ENCODE measurements around the gene PIP5K1B.
"Not testable (repeated sequence)": the region's sequence is repeated elsewhere in the genome, so short reads cannot be mapped to it uniquely, and the experiment has no call there.

Gene PIP5K1B

DNA sequence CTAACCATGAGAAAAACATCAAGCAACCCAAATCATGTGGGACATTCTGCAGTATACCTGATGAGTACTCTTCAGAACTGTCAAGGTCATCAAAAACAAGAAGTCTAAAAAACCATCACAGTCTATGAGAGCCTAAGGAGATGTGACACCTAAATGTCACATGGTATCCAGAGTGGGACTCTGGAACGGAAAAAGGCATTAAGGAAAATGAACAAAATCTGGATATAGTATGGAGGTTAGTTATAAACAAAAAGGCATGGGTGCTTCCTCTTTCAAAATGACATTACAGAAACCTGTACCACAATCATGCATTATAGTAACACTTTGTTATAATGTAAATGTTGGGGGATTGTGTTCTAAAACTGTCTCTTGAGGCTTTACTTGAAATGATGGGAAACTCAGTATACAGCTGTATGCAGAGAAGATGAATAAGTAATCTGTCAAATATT lies 261.5 kb downstream of the PIP5K1B start:
- no peak for DNase-seq

DNA sequence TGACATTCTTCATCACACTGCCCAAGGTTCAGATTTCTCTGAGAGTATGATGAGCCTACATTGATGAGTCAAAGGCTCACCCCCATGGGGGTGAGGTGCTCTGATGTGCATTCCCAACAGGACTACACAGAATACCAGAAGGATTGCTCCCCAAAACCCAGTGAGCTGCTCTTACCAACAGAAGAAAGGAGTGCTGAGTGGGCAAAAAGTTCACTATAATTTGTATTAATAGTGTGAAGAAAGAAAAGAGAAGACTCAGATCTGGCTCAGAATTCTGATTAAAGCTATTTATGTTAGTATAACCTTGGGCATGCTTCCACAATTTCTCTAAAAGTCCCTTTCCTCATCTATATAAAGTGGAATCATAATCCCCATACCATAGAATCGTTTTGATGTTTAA lies 262.8 kb downstream of the PIP5K1B start:
- no peak for DNase-seq

DNA sequence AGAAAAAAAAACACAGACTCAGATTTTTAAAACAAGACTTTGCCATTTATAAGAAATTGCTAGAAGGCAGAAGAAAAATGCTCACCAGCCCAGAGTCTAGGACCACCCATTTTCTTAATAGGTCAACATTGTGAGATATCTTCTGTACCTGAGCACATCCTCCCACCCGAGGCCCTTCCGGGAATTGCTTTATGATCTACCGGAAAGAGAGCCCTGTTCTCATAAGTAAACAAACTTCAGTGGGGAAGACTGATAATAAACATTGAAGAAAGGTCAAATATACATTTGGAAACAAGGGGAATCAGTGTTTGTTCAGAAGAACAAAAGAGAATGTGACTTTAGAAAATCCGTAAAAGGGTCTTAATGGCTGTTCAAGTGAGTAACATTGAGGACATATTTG lies 264.5 kb downstream of the PIP5K1B start:
- DNase-seq: no peak

GRCh38 chr9:68970151-68970550 lies 265.1 kb downstream of the PIP5K1B start:
- DNase-seq: no peak

DNA sequence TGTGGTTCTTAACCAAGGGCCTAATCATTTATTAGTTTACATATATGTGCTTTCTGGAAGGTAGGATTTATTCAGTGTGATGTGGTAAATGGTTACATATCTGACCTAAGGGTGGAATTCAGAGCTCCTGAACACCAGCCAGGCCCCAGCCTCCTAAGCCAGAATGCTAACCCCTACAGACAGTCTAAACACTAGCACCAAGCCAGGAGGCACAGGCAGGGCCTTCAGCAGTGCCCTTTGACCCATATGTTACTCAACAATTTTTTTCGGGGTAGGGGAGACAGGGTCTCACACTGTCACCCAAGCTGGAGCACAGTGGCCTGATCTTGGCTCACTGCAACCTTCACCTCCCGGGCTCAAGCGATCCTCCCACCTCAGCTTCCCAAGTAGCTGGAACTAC lies 268.6 kb downstream of the PIP5K1B start:
- DNase-seq: no peak

GRCh38 chr9:68974431-68974830 lies 269.4 kb downstream of the PIP5K1B start:
- DNase-seq: no peak

GRCh38 chr9:68974901-68975300 lies 269.9 kb downstream of the PIP5K1B start:
- no peak for DNase-seq

DNA sequence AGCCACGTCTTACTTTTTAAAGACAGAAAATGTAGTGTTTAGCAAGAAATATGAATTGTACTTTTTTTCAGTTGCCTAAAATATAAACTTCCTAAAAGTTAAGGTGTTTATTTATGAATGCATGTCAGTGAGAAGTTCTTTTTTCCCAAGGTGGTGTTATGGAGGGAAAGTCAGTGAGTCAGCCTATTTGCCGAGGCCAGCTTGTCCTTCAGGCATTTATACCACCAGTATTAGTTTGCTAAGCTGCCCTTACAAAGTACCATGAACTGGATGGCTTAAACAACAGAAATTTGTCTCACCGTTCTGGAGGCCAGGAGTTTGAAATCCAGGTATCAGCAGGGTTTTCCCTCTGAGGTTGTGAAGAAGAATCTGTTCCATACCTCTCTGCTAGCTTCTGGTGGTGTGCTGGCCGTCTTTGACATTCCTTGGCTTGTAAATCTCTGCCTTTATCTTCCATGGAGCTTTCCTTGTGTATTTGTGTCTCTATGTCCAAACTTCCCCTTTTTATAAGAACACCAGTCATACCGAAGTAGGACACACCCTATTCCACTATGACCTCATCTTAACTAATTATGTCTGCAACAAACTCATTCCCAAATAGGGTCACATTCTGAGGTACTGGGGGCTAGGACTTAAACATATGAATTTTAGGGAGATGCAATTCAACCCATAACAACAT lies 270.5 kb downstream of the PIP5K1B start:
- no peak for DNase-seq

- peak; percentile 33 for DNase-seq
These were observed 273.0 kb downstream of the PIP5K1B start for GRCh38 chr9:68978066-68978465.

- DNase-seq: no peak
These were observed 273.5 kb downstream of the PIP5K1B start for GRCh38 chr9:68978501-68978900.

GRCh38 chr9:68979538-68980314 lies 274.7 kb downstream of the PIP5K1B start:
- no peak for DNase-seq

DNA sequence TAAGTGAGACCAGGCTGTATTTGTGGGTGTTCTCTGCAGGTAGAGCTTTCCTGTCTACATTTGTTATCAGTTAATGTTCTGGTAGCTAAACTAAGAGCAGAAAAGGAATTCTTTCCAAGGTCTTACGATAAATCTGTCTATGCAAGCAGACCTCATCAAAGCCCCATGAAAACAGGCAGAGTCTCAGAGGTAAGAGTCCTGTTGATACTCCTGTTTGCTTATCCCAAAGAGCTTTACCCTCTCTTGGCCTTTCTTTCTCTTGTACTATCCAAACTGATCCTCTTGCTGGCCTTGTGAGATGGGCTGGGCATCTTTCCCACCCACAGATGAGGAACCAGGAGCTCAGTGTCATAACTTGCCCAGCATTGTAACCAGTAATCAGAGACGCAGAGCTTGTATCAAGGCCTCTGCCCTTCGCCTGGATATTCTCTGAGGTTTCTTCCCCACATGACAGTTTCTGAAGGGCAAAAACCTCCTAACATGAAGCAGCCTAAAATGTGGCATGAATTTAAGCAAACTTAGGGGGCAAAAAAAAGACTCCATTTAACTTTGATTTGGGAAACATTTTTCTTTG lies 275.4 kb downstream of the PIP5K1B start:
- no peak for DNase-seq

DNA sequence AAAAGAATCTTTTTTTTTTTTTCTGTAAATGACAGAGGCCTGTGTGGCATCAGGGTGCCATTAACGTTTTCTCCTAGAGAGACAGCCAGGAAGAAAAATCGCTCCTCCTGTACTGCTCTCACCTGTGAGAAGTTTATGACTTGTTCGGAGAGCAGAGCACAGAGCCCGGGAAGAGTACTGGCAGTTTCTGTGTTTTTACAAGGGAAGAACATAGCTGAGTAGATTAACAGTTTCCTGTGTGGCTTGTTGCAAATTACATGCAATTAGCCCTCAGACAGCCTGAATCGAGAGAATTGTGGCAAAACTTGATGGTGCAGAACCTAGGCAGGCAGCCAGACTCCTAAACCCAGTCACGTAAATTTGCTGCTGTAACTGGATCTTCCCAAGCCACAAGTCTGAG lies 276.7 kb downstream of the PIP5K1B start:
- DNase-seq: no peak

- DNase-seq: no peak
These were observed 278.0 kb downstream of the PIP5K1B start for GRCh38 chr9:68983008-68983411.

DNA sequence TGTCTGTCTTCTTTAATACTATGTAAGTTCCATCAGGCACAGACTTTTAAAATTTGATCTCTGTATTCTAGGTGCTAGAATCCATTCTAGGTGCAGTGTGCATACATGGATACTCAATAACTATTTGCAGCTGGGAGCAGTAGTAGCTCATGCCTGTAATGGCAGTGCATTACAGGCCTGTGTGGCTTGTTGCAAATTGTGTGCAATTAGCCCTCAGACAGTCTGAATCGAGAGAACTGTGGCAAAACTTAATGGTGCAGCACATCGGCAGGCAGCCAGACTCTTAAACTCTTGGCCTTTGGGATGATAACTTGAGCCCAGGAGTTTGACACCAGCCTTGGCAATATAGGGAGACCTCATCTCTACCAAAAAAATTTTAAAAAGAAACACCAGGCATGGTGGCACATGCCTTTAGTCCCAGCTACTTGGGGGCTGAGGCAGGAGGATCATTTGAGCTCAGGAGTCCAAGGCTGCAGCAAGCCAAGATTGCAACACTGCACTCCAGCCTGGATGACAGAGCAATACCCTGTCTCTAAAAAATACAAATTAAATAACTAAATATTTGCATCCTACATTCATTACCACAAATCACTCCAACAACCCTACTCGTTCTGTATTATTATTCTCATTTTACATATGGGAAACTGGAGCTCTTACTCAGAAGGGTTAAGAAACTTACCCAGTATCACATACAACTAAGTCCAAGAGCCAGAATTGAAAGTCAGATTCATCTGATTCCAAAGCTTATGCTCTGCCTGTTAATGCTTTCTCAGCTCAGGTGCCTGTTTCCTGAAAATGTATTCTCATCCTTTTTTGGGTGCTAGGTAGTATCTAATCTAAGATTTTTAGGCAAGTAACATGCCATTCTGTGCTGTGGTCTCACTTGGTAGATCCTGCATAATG lies 278.7 kb downstream of the PIP5K1B start:
- no peak for DNase-seq

- DNase-seq: not testable (repeated sequence)
These were observed 281.9 kb downstream of the PIP5K1B start for GRCh38 chr9:68986949-68987348.

DNA sequence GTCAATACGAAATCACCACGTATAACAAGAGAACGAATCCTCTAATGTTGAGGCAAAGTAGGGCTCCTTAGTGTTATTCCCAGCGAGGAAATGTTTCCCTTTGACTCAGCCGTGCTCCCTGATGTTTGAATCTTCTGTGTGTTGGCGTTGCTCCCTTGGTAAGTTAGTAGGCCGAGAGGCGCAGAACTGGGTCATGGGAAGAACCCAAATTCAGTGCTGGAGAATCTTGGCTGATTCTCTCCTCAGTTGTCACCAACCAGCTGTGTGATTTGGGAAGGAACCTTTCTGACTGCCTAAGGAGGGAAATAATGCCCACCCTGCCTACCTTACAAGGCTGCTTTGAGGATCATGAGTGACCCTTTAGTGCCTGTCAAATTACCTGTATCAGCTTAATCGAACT lies 286.4 kb downstream of the PIP5K1B start:
- DNase-seq: no peak

DNA sequence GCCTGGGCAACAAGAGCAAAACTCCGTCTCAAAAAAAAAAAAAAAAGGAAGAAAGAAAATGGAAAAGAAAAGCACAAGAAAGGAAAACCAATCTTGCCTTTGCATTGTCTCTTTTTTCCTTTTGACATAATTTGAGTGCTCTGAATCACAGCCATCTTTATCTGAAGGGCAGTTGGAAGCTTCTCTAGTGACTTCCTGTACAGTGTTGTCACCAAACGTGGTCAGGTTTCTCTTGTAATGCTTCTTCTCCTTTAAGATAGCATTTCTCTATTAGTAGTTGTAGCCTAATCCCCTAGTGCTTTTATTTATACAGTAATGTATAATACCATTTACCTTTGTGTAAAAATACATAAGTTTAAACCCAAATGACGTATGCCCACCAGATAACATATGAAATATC lies 290.7 kb downstream of the PIP5K1B start:
- no peak for DNase-seq

DNA sequence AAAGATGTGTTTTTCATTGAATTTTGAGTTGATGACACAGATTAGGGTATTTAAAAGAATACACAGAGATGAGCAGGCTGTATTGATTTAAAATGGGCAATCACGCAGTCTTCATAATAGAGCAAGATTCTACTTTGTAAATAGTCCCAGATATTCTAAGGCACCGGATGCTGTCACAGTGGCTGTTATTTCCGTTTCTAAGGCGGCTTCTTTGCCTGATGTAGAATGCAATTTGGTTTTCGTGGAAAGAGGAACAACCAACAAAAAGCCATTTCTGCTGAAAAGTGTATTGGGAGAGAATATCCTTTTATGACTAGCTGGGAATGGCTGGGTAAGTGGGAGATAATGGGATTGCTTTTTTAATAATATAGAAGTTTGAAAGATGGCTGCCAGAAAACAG lies 291.4 kb downstream of the PIP5K1B start:
- DNase-seq: no peak

GRCh38 chr9:68997666-68998065 lies 292.6 kb downstream of the PIP5K1B start:
- no peak for DNase-seq

DNA sequence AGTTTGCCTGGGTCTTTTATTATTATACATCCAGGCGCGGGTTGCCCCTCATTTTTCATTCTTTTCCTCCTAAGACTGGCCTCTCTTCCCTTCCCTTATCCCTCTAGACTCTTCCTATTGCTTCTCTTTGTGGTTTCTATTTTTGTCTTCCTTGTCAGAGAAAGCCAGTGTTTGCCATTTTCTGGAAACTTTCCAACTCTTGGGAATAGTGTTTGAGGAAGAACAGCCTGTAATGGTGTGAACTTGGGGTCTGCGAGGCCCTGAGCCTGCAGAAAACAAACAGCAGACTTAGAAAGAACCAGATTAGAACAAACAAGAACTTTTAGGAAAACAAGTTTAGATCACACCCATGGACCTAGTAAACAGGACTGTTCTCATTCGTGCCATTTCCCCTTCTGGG lies 293.3 kb downstream of the PIP5K1B start:
- DNase-seq: no peak

- no peak for DNase-seq
These were observed 293.8 kb downstream of the PIP5K1B start for GRCh38 chr9:68998812-68999211.

Data from CD4-positive, alpha-beta T cell treated with Interleukin-15 for 1 hour (primary cell).